ENCODE measurements around the gene TOR2A. TPM values are rescaled to one million over a fixed set of nuclear protein-coding genes. Genes with fewer than 3 reads are reported as not detected.

Gene TOR2A
- total RNA-seq, 1 donor from 2014 or later = 8.6 TPM

- DNase-seq (ENCODE audit: low spot score) = no peak
Measured at GRCh38 chr9:127744398-127745110, 9.5 kb upstream of the TOR2A start.

DNA sequence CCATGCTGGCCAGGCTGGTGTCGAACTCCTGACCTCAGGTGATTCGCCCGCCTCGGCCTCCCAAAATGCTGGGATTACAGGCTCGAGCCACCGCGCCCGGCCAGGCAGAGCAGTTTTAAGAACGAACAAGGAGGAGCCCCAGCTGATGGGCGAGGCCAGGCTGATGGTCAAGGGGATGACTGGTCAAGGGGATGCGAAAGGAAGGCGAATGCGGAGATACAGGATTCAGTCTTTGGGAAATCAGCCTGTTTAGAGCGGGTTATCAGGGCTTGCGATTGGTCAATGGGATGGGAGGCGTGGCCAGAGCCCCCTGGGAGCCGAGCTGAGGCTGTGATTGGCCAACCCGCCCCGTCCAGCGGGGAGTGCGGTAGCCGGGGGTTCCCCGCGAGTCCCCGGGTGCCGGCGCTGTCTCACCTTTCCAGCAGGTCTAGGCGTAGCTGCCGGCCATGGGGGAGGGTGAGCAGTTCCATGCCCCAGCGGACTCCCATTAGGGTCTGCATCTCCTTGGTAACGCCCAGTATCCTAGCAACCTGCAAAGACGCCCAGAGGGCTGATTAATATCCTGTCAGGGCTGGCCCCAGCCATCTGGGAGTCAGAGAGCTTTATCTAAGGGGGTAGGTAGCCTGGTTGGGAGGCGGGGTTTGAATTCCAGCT is 7.5 kb upstream of the TOR2A start:
- no peak for DNase-seq (ENCODE audit: low spot score)

GRCh38 chr9:127741831-127742434 is 6.8 kb upstream of the TOR2A start:
- DNase-seq (ENCODE audit: low spot score) = no peak

GRCh38 chr9:127739614-127740330 is 4.7 kb upstream of the TOR2A start:
- DNase-seq (ENCODE audit: low spot score) = no peak

- no peak for DNase-seq (ENCODE audit: low spot score)
Measured at GRCh38 chr9:127738666-127739065, 3.6 kb upstream of the TOR2A start.

GRCh38 chr9:127735530-127736185 is 564 bp upstream of the TOR2A start:
- DNase-seq (ENCODE audit: low spot score) = no peak

DNA sequence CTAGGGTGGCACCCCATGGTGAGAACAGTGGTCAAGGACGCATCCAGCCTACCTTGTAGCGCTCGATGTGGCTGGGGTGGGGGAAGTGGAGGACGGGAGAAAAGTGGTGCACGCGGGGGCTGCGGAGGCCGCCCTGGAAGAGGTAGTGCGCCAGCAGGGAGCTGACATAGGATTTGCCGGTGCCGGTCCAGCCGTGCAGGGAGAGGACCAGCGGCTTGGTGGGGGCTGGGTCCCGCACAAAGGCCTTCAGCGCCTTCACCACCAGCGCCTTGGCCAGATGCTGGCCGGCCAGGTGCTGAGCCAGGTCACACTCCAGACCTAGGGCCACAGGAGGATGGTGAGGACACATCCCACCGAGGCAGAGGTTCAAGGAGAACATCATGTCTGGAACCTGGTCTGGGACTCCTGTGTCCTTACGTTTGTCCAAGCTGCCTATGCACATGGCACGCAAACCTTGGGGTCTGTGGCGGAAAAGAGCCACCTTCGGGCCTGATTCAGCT is 797 bp downstream of the TOR2A start:
- no peak for DNase-seq (ENCODE audit: low spot score)

DNA sequence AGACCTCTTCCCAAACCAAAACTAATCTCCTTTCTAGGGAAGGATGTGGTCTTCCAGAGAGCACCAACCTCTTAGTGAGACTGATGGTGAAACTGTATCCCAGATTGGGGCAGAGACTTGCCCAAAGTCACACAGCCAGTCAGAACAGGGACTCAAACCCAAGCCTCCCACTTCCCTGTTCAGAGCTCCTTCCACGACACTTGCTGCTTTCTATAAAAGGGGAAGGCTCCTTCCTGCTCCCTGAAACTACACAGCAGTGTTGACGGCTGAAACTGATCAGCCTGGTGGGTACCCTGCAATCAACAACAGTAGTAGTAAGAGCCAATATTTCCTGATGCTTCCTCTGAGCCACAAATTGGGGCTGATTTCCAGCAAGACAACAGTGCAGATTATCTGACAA is 1.5 kb downstream of the TOR2A start:
- DNase-seq (ENCODE audit: low spot score) = no peak

DNA sequence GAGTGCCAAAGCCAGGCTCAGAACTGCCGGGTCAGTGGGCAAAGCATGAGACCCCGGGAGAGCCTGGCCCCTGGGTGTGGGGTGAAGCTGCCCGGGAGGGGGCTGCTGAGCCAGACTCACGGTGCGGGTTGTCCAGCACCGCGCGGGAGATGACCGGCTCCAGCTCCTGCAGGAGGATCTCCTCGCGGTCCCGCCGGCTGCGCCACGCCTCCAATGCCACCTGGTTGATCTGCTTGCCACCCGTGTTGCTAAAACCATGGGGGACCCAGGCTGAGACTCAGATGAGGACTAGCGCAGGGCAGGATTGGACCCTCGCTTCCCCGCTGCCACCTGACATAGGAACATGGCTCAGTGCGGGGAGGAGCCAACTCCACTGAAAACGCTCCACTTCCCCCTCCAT is 2.6 kb downstream of the TOR2A start:
- no peak for DNase-seq (ENCODE audit: low spot score)

DNA sequence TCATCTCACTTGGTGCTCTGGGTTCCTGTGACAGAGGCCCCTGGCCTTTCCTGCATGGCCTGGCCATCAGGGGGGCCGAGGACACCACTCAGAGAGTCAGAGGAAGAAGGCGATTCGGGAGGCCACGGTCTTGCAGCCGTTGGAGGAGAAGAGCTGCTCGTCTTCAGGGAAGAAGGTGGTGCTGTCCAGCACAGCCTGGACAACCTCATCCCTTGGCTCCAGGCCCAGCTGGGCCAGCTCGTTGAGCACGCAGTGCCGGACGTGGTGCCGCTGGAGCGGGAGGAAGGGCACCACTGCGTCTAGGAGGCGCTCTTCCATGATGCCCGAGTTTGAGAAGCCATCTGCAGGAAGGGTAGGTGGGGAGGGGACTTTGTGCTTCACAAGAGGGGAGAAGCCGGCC is 3.2 kb downstream of the TOR2A start:
- no peak for DNase-seq (ENCODE audit: low spot score)

DNA sequence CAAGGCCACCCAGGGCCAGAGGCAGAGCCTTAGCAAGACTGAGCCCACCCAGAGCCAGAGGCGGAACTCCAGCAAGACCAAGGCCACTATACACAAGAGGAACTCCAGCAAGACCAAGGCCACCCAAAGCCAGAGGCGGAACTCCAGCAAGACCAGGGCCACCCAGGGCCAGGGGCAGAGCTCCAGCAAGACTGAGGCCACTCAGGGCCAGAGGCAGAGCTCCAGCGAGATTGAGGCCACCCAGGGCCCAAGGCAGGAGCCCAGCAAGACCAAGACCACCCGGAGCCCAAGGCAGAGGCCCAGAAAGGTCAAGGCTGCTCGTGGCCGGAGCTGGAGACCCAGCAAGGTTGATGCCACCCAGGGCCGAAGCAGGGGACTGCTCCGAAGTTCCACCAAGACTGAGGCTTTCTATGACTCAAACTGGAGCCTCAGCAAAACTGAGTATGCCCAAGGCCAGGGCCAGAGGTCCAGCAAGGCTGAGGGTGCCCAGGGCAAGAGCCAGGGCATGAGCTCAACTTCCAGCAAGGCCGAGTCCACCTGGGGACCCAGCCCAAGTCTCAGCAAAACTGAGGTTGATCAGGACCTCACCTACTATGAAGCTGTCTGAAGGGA is 4.2 kb downstream of the TOR2A start:
- no peak for DNase-seq (ENCODE audit: low spot score)

DNA sequence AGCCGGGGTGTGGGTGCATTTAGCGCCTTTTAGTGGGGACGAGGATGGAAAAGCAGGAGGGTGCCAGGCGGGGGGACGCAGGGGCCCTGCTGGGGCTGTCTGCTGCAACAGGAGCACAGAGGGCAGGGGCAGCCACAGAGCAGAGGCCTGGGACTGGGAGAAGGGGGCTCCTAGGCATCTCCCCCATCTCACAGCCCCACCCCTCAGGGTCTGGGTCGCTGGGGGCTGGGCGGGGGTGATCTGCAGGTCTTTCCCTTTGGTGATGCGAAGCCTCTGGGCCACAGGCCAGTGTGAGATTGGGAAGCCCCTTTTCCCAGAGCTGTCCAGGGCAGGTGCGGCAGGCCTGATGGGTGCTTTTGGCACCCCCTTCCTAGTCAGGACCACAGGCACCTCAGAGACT is 4.8 kb downstream of the TOR2A start:
- DNase-seq (ENCODE audit: low spot score) = no peak

DNA sequence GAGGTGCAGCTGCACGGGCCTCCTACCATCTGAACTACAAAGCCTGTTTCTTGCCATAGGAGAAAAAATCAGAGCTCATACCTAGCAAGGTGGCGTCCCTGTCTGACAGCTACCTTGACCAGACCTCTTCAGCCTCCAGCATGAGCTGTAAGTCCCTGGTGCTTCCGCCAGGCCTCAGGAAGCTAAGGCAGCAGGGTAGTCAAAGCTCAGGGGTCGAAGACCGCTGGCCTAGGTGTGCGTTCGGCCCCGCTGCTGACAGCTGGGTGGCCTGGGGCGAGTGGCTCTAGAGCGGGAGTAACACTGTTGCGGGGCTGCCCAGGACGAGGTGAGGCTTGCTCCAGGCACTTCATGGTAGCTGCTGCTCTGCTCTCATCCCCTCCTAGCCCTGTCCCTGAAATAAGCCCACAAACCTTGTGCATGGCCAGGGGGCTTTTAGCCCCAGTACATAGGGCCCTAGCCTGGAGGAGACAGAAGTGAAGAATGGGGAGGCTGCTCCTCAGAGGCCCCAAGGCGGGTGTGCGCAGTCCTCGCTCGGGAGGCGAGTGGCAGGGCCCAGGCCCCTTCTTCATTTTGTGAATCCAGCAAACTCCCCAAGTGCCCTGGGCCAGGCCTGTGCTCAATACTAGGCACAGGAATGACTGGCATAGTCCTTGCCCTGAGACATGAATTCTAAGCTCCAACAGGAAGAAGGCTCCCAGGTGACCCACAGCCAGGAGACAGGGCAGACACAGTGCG is 5.4 kb downstream of the TOR2A start:
- no peak for DNase-seq (ENCODE audit: low spot score)

GRCh38 chr9:127728808-127729207 is 6.3 kb downstream of the TOR2A start:
- no peak for DNase-seq (ENCODE audit: low spot score)

- DNase-seq (ENCODE audit: low spot score) = no peak
Measured at GRCh38 chr9:127726871-127727270, 8.2 kb downstream of the TOR2A start.

- DNase-seq (ENCODE audit: low spot score) = no peak
Measured at GRCh38 chr9:127724012-127724411, 11.1 kb downstream of the TOR2A start.

DNA sequence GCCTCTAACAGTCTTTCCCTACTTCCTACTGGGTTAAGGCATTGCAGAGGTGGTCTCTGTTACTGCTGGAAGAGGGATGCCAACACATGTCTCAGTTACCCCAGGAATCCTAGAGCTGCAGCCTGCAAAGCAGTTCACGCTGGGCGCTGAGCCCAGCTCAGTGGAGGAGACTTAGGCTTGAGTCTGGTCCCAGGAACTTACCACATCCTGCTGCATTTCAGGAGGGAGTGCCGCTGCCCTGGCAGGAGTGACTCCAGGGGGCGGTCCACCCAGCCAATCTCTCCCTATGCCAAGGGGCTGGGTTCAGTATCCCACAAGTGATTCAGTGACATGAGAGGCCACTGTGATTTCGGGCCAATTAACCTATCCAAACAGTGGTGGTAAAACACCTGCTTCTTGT is 11.7 kb downstream of the TOR2A start:
- no peak for DNase-seq (ENCODE audit: low spot score)

- no peak for DNase-seq (ENCODE audit: low spot score)
Measured at GRCh38 chr9:127723013-127723412, 12.1 kb downstream of the TOR2A start.

DNA sequence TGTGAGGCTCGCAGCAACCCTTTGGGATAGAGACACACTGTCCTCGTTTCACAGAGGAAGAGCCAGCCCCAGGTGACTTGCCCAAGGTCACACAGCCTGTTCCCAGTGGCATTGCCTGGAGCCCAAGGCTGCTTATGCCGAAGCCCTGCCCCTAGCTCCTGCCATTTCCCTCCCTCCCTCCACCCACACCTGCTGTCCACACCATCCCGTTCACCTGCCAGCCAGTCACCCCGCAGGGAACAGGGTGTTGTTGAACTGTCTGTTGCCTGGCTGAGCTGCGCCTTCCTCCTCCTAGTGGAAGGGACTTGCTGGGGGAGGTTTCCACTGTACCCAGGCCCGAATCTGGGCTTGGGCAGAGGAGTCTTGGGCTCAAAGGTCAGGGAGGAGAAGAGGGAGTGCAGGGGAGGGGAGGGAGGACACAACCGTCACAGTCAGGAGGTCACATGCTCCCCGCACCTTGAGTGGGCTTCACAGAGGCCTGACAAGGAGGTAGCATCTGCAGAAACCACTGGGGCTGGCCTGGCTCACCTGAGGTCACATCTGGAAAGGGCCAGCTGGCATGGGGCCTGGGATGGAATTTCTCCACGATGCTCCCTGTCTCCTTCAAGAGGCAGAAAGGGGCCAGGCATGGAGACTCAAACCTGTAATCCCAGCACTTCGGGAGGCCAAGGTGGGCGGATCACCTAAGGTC is 12.9 kb downstream of the TOR2A start:
- no peak for DNase-seq (ENCODE audit: low spot score)

- DNase-seq (ENCODE audit: low spot score) = no peak
Measured at GRCh38 chr9:127721391-127721821, 13.7 kb downstream of the TOR2A start.
